ENCODE data around the gene RALGPS2. TPM values are rescaled to one million over a fixed set of nuclear protein-coding genes. Genes with fewer than 3 reads are reported as not detected.

Gene RALGPS2
- total and polyA plus RNA-seq, 2 of the 8 experiments (the other 6 are each of a cell fraction or from before 2014, with no cell fraction given), result 6.7 to 38.0 TPM

DNA sequence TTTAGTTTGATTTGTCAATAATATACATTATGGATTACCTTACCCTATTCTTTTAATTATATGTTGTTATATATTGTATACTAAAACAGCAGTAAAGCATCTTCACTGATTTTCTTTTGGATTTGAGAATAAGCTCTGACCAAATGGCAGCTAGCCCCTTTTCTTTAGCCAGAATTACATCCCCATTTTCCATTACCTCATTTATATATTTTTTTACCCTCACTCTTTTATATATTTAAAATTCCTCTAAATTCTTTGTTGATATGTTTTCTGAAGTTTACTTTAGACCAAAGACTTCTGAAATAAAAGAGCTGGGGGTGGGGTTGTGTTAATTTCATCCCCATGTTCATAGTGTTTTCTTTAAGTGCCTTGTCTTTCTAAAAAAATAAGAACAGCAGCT is 121.3 kb downstream of the RALGPS2 start:
- Histone ChIP-seq H2BK15ac (ENCODE audit: low read length) (no peak overlapping the region), H3K27me3 (replicated peaks in 1 of 4; ENCODE audit: control insufficient read depth in 3 of 4, extremely low read depth in 1 of 4, insufficient read depth in 3 of 4, low read length in 3 of 4) (no peaks in the 10 kb centered on the region), H2AK5ac (ENCODE audit: low read depth, low read length) (no peak overlapping the region), H3K56ac (replicated peaks; ENCODE audit: insufficient read length, low read depth, low read length) (no peak overlapping the region), H3K79me2 (ENCODE audit: control insufficient read depth in 1 of 2, insufficient read depth in 2 of 2, low read length in 2 of 2) (no peaks in the 10 kb centered on the region), H3K14ac (ENCODE audit: insufficient read length) (no peak overlapping the region), H4K91ac (replicated peaks; ENCODE audit: insufficient read length, low read length) (no peak overlapping the region), H2BK20ac (ENCODE audit: low read length) (no peak overlapping the region), H3K4me3 (ENCODE audit: extremely low read depth in 1 of 4, insufficient read depth in 2 of 4, low read depth in 3 of 4, low read length in 4 of 4) (no peak overlapping the region), H2AFZ (ENCODE audit: low read length) (no peak overlapping the region), H3K79me1 (ENCODE audit: low read depth, low read length) (no peaks in the 10 kb centered on the region), H2BK5ac (ENCODE audit: low read depth, low read length) (no peak overlapping the region), H4K8ac (ENCODE audit: extremely low read depth, insufficient read depth, low read length) (no peak overlapping the region), H3K27ac (ENCODE audit: low read depth, low read length) (no peak overlapping the region), H3K4ac (replicated peaks; ENCODE audit: insufficient read length, low read depth, low read length) (no peak overlapping the region), H3K4me1 (replicated peaks in 1 of 4; ENCODE audit: control insufficient read depth in 3 of 4, insufficient read depth in 4 of 4, low read length in 3 of 4) (no peaks in the 10 kb centered on the region), H4K5ac (ENCODE audit: insufficient read length, low read depth, low read length) (no peak overlapping the region), H3K23me2 (ENCODE audit: low read depth, low read length) (no peaks in the 10 kb centered on the region), H3K36me3 (ENCODE audit: control insufficient read depth in 2 of 4, insufficient read depth in 4 of 4, low read length in 3 of 4) (no peaks in the 10 kb centered on the region; a peak in 1 of 8 replicates), H3K18ac (ENCODE audit: extremely low read depth, low read length) (no peak overlapping the region), H3K9me3 (ENCODE audit: insufficient read depth in 2 of 2, low read depth in 1 of 2, low read length in 1 of 2) (no peaks in the 10 kb centered on the region), H2BK12ac (ENCODE audit: low read depth, low read length) (no peak overlapping the region), H3K9ac (replicated peaks in 1 of 4; ENCODE audit: extremely low read depth in 1 of 4, low read depth in 3 of 4, low read length in 3 of 4) (no peak overlapping the region), H3K4me2 (ENCODE audit: insufficient read depth in 1 of 2, low read depth in 2 of 2, low read length in 2 of 2) (no peak overlapping the region), H3K23ac (ENCODE audit: insufficient read length) (no peak overlapping the region), H4K20me1 (replicated peaks in 1 of 2; ENCODE audit: control insufficient read depth in 1 of 2, insufficient read depth in 2 of 2, low read length in 2 of 2) (no peaks in the 10 kb centered on the region), H2BK120ac (replicated peaks; ENCODE audit: low read depth, low read length) (no peak overlapping the region)
- no peak for TF ChIP-seq SUZ12 (IDR thresholded peaks at IDR 0.05; ENCODE audit: low read length)
- no peak for TF ChIP-seq KDM4A (IDR thresholded peaks at IDR 0.05; ENCODE audit: low read depth, low read length, severe bottlenecking)
- no peak for TF ChIP-seq SIN3A (conservative IDR thresholded peaks at IDR 0.05 in 1 of 2, IDR thresholded peaks at IDR 0.05 in 1 of 2; ENCODE audit: low read depth in 1 of 2, low read length in 2 of 2)
- no peak for TF ChIP-seq CTBP2 (IDR thresholded peaks at IDR 0.05; ENCODE audit: borderline replicate concordance, insufficient read depth, insufficient read length, low read length)
- no peak for TF ChIP-seq RBBP5 (IDR thresholded peaks at IDR 0.05; ENCODE audit: borderline replicate concordance, low read depth, low read length)
- TF ChIP-seq POLR2A (IDR thresholded peaks at IDR 0.05; ENCODE audit: control extremely low read depth in 1 of 2, low read depth in 2 of 2, low read length in 2 of 2), result no peak
- CTCF ChIA-PET (ENCODE audit: partially characterized antibody), result interaction anchor here (1.5 kb wide), 1 partner anchor 156 kb away, joined by 4 read pairs; no protein-coding TSS in a partner anchor
- FAIRE-seq (no peak), DNase-seq (ENCODE audit: low read depth in 1 of 2, low spot score in 2 of 2) (no peak)
- POLR2A ChIA-PET (ENCODE audit: partially characterized antibody), result no interaction called here
